ENCODE measurements around the gene S1PR4.

- TF ChIP-seq CBX2 (IDR thresholded peaks at IDR 0.05; ENCODE audit: insufficient read depth, low read length, poor library complexity, severe bottlenecking) = no peak
- TF ChIP-seq EP300 (IDR thresholded peaks at IDR 0.05; ENCODE audit: low read length) = no peak
- no peak for TF ChIP-seq ZNF592 (IDR thresholded peaks at IDR 0.05)
- no peak for TF ChIP-seq FOXP1 (CRISPR knock-in tag; IDR thresholded peaks at IDR 0.05)
- TF ChIP-seq SIN3A (IDR thresholded peaks at IDR 0.05; ENCODE audit: borderline replicate concordance in 2 of 2, control insufficient read depth in 1 of 2, low read depth in 2 of 2, low read length in 2 of 2) = no peak
- no peak for TF ChIP-seq TBP (optimal IDR thresholded peaks at IDR 0.05; ENCODE audit: low read depth, low read length)
- TF ChIP-seq, protein P1, sequence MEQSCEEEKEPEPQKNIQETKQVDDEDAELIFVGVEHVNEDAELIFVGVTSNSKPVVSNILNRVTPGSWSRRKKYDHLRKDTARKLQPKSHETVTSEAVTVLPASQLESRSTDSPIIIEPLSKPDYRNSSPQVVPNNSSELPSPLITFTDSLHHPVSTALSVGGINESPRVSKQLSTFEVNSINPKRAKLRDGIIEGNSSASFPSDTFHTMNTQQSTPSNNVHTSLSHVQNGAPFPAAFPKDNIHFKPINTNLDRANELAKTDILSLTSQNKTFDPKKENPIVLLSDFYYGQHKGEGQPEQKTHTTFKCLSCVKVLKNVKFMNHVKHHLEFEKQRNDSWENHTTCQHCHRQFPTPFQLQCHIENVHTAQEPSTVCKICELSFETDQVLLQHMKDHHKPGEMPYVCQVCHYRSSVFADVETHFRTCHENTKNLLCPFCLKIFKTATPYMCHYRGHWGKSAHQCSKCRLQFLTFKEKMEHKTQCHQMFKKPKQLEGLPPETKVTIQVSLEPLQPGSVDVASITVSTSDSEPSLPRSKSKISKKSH (CRISPR knock-in tag; IDR thresholded peaks at IDR 0.05) = no peak
- no peak for TF ChIP-seq KLF6 (CRISPR knock-in tag; IDR thresholded peaks at IDR 0.05; ENCODE audit: borderline replicate concordance)
- no peak for TF ChIP-seq POLR2A (conservative IDR thresholded peaks at IDR 0.05)
These were observed 46.6 kb downstream of the S1PR4 start for GRCh38 chr19:3225169-3225485.

Measured in K562 (cell line).